HEK293 (cell line): ENCODE results near the gene KICS2.
A peak's percentile ranks its signal among the peaks of the same experiment; 100 is the strongest.

ENCODE experiments used
- CTCF ChIA-PET: fragments of 350-600 bp; formaldehyde crosslinking; extraction: SDS; loops from one replicate; lab custom pipeline; 2021; ENCODE audit warnings: antibody characterized with exemption; lab: Yijun Ruan, JAX
- POLR2A ChIA-PET: fragments of 300-600 bp; formaldehyde crosslinking; extraction: SDS; loops from one replicate; lab custom pipeline; 2020; ENCODE audit warnings: antibody characterized with exemption, inconsistent platforms; lab: Yijun Ruan, JAX
- H3K27ac ChIP-seq: fragments of 200-500 bp; sonication (Bioruptor generic); 2 replicates; pipeline ENCODE4 v1.5.1; 2014; ENCODE audit warnings: low read depth, low read length, control low read depth, inconsistent platforms; ENCODE audit errors: extremely low read depth
- H3K36me3 ChIP-seq, 2 experiments: fragments of 200-500 bp in 1 of 2; sonication (Bioruptor generic) in 1 of 2; 1 replicate in 1 of 2; 2 replicates in 1 of 2; pipeline ENCODE4 v1.5.1; 2014 to 2017; ENCODE audit warnings: inconsistent platforms in 2 of 2, low read length in 2 of 2; ENCODE audit not compliant: control insufficient read depth in 2 of 2, insufficient read depth in 1 of 2
- H3K4me1 ChIP-seq: fragments of 200-500 bp; sonication (Bioruptor generic); 2 replicates; pipeline ENCODE4 v1.5.1; 2014; ENCODE audit warnings: mild to moderate bottlenecking, low read length, inconsistent platforms; ENCODE audit not compliant: control insufficient read depth, insufficient read depth
- H3K4me3 ChIP-seq: 2 replicates; pipeline ENCODE4 v1.5.1; 2011; ENCODE audit warnings: low read depth, mild to moderate bottlenecking, control low read depth, low read length, moderate library complexity
- H3K9me3 ChIP-seq: fragments of 200-500 bp; sonication (Bioruptor generic); 2 replicates; pipeline ENCODE4 v1.5.1; 2014; ENCODE audit warnings: low read depth, low read length, inconsistent platforms; ENCODE audit not compliant: control insufficient read depth, insufficient read depth
- BCL11B ChIP-seq: fragments of 450-650 bp; formaldehyde crosslinking; IDR thresholded peaks from 2 replicates; pipeline ENCODE4 v1.5.1; 2016; ENCODE audit warnings: low read depth, missing biosample characterization, missing genetic modification characterization
- BCL6B ChIP-seq: fragments of 450-650 bp; formaldehyde crosslinking; IDR thresholded peaks from 2 replicates; pipeline ENCODE4 v1.5.1; 2017; ENCODE audit warnings: missing biosample characterization, missing genetic modification characterization
- CTCF ChIP-seq: fragments of 450-650 bp; formaldehyde crosslinking; IDR thresholded peaks from 2 replicates; pipeline ENCODE4 v1.5.1; 2016; ENCODE audit warnings: missing biosample characterization, missing genetic modification characterization
- GLI4 ChIP-seq: fragments of 450-650 bp; formaldehyde crosslinking; IDR thresholded peaks from 2 replicates; pipeline ENCODE4 v1.5.1; 2016; ENCODE audit warnings: missing biosample characterization, missing genetic modification characterization
- HOXC10 ChIP-seq: sonication (generic); formaldehyde crosslinking; IDR thresholded peaks from 2 replicates; pipeline ENCODE4 v1.8.1; 2023; ENCODE audit warnings: mild to moderate bottlenecking, missing genetic modification reagents
- KLF16 ChIP-seq: fragments of 450-650 bp; formaldehyde crosslinking; IDR thresholded peaks from 2 replicates; pipeline ENCODE4 v1.5.1; 2017; ENCODE audit warnings: missing biosample characterization, missing genetic modification characterization
- YY1 ChIP-seq: fragments of 450-650 bp; formaldehyde crosslinking; IDR thresholded peaks from 2 replicates; pipeline ENCODE4 v1.5.1; 2018; ENCODE audit warnings: missing biosample characterization, missing genetic modification characterization
- ZBTB21 ChIP-seq: fragments of 450-650 bp; formaldehyde crosslinking; IDR thresholded peaks from 2 replicates; pipeline ENCODE4 v1.5.1; 2017; ENCODE audit warnings: missing biosample characterization, missing genetic modification characterization
- ZNF140 ChIP-seq: fragments of 450-650 bp; formaldehyde crosslinking; IDR thresholded peaks from 2 replicates; pipeline ENCODE4 v1.5.1; 2016; ENCODE audit warnings: missing biosample characterization, missing genetic modification characterization
- ZNF223 ChIP-seq: fragments of 450-650 bp; formaldehyde crosslinking; IDR thresholded peaks from 2 replicates; pipeline ENCODE4 v1.5.1; 2016; ENCODE audit warnings: missing biosample characterization, missing genetic modification characterization
- ZNF248 ChIP-seq: fragments of 450-650 bp; formaldehyde crosslinking; IDR thresholded peaks from 2 replicates; pipeline ENCODE4 v1.5.1; 2017; ENCODE audit warnings: missing biosample characterization, missing genetic modification characterization
- ZNF302 ChIP-seq: fragments of 450-650 bp; formaldehyde crosslinking; IDR thresholded peaks from 2 replicates; pipeline ENCODE4 v1.5.1; 2016; ENCODE audit warnings: missing biosample characterization, missing genetic modification characterization, low read depth
- ZNF350 ChIP-seq: fragments of 450-650 bp; formaldehyde crosslinking; IDR thresholded peaks from 2 replicates; pipeline ENCODE4 v1.5.0; 2017; ENCODE audit warnings: missing biosample characterization, mild to moderate bottlenecking, missing genetic modification characterization
- ZNF354C ChIP-seq: fragments of 450-650 bp; formaldehyde crosslinking; IDR thresholded peaks from 2 replicates; pipeline ENCODE4 v1.5.1; 2016; ENCODE audit warnings: missing biosample characterization, missing genetic modification characterization, low read depth, borderline replicate concordance
- ZNF449 ChIP-seq: fragments of 450-650 bp; formaldehyde crosslinking; IDR thresholded peaks from 2 replicates; pipeline ENCODE4 v1.5.1; 2017; ENCODE audit warnings: missing biosample characterization, mild to moderate bottlenecking, missing genetic modification characterization, moderate library complexity
- ZNF501 ChIP-seq: fragments of 450-650 bp; formaldehyde crosslinking; IDR thresholded peaks from 2 replicates; pipeline ENCODE4 v1.5.1; 2016; ENCODE audit warnings: missing biosample characterization, missing genetic modification characterization
- ZNF585B ChIP-seq: fragments of 450-650 bp; formaldehyde crosslinking; IDR thresholded peaks from 2 replicates; pipeline ENCODE4 v1.5.1; 2016; ENCODE audit warnings: missing biosample characterization, missing genetic modification characterization
- ZNF660 ChIP-seq: fragments of 450-650 bp; IDR thresholded peaks from 2 replicates; pipeline ENCODE4 v1.5.1; 2018; ENCODE audit warnings: missing biosample characterization, mild to moderate bottlenecking, missing genetic modification characterization
- ZNF776 ChIP-seq: fragments of 450-650 bp; formaldehyde crosslinking; IDR thresholded peaks from 2 replicates; pipeline ENCODE4 v1.5.0; 2017; ENCODE audit warnings: missing biosample characterization, missing genetic modification characterization, borderline replicate concordance
- ZNF830 ChIP-seq: fragments of 450-650 bp; IDR thresholded peaks from 2 replicates; pipeline ENCODE4 v1.5.0; 2018; ENCODE audit warnings: missing biosample characterization, missing genetic modification characterization, low read depth, mild to moderate bottlenecking, moderate library complexity
- TF ChIP-seq, protein P1 (sequence below): fragments of 450-650 bp; formaldehyde crosslinking; IDR thresholded peaks from 2 replicates; pipeline ENCODE4 v1.5.1; 2016; ENCODE audit warnings: missing biosample characterization, missing genetic modification characterization
- TF ChIP-seq, protein P2 (sequence below): fragments of 450-650 bp; formaldehyde crosslinking; IDR thresholded peaks from 2 replicates; pipeline ENCODE4 v1.5.1; 2017; ENCODE audit warnings: missing biosample characterization, missing genetic modification characterization

The KICS2 gene

GRCh38 chr12:64256166-64256800, 34.2 kb upstream of the KICS2 start (continued):
- TF ChIP-seq ZNF776 (tag by site-specific recombination) (no peak), ZNF350 (no peak), CTCF (tag by site-specific recombination) (peak; percentile 18; the same call in 1 of the 2 replicates), ZNF660 (tag by site-specific recombination) (peak; percentile 35; the same call in 1 of the 2 replicates), ZNF501 (tag by site-specific recombination) (0 out of 2 replicates have a peak, but pooled peaks have one; percentile 25)

DNA sequence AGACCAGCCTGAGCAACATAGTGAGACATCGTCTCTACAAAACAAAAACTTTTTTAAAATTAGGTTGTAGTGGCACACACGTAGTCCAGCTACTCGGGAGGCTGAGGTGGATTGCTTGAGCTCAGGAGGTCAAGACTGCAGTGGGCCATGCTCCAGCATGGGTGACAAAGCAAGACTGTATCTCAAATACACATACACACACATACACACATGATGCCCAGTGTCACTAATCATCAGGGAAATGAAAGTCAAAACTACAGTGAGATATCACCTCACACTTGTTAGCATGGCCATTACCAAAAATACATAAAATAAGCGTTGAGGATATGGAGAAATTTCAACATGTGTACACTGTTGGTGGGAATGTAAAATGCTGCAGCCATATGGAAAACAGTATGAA, 33.2 kb upstream of the KICS2 start:
- Histone ChIP-seq H3K4me1 (no peaks in the 10 kb centered on the region), H3K27ac (no peak overlapping the region), H3K36me3 (no peaks in the 10 kb centered on the region), H3K4me3 (no peak overlapping the region), H3K9me3 (no peaks in the 10 kb centered on the region)
- ChIA-PET CTCF (interaction anchor here (0.5 to 5.9 kb wide), 10 partner anchors 11 to 480 kb away, joined by 3 to 32 read pairs (median 7); partner anchors contain the start of gene SRGAP1), POLR2A (no interaction called here)
- TF ChIP-seq BCL6B (tag by site-specific recombination) (no peak), ZNF354C (tag by site-specific recombination) (no peak), ZNF302 (tag by site-specific recombination) (no peak), BCL11B (no peak), ZNF223 (tag by site-specific recombination) (no peak), HOXC10 (CRISPR knock-in tag) (no peak), GLI4 (tag by site-specific recombination) (no peak), ZBTB21 (no peak), ZNF585B (tag by site-specific recombination) (no peak), KLF16 (tag by site-specific recombination) (no peak), ZNF248 (no peak), ZNF830 (tag by site-specific recombination) (no peak), ZNF449 (tag by site-specific recombination) (no peak), YY1 (tag by site-specific recombination) (no peak), ZNF140 (tag by site-specific recombination) (no peak)
- TF ChIP-seq, protein P1, sequence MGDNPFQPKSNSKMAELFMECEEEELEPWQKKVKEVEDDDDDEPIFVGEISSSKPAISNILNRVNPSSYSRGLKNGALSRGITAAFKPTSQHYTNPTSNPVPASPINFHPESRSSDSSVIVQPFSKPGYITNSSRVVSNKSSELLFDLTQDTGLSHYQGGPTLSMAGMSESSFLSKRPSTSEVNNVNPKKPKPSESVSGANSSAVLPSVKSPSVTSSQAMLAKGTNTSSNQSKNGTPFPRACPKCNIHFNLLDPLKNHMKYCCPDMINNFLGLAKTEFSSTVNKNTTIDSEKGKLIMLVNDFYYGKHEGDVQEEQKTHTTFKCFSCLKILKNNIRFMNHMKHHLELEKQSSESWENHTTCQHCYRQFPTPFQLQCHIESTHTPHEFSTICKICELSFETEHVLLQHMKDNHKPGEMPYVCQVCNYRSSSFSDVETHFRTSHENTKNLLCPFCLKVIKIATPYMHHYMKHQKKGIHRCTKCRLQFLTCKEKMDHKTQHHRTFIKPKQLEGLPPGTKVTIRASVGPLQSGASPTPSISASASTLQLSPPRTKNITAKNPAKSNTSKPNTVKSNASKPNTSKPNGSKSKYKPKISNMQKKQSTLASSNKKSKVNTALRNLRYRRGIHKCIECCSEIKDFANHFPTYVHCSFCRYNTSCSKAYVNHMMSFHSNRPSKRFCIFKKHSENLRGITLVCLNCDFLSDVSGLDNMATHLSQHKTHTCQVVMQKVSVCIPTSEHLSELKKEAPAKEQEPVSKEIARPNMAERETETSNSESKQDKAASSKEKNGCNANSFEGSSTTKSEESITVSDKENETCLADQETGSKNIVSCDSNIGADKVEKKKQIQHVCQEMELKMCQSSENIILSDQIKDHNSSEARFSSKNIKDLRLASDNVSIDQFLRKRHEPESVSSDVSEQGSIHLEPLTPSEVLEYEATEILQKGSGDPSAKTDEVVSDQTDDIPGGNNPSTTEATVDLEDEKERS, result no peak
- TF ChIP-seq, protein P2, sequence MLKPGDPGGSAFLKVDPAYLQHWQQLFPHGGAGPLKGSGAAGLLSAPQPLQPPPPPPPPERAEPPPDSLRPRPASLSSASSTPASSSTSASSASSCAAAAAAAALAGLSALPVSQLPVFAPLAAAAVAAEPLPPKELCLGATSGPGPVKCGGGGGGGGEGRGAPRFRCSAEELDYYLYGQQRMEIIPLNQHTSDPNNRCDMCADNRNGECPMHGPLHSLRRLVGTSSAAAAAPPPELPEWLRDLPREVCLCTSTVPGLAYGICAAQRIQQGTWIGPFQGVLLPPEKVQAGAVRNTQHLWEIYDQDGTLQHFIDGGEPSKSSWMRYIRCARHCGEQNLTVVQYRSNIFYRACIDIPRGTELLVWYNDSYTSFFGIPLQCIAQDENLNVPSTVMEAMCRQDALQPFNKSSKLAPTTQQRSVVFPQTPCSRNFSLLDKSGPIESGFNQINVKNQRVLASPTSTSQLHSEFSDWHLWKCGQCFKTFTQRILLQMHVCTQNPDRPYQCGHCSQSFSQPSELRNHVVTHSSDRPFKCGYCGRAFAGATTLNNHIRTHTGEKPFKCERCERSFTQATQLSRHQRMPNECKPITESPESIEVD, result no peak
